CD4-positive, alpha-beta T cell treated with Interleukin-10 for 1 hour (primary cell): ENCODE data around the gene AMZ1.
"Not testable (repeated sequence)": the region's sequence is repeated elsewhere in the genome, so short reads cannot be mapped to it uniquely, and the experiment has no call there.

Experiments used
- DNase-seq: peaks from one replicate; pipeline ENCODE4 v3.0.0-alpha.2; 2020

Gene AMZ1

GRCh38 chr7:2714636-2715035, 26.6 kb downstream of the AMZ1 start:
- no peak for DNase-seq

DNA sequence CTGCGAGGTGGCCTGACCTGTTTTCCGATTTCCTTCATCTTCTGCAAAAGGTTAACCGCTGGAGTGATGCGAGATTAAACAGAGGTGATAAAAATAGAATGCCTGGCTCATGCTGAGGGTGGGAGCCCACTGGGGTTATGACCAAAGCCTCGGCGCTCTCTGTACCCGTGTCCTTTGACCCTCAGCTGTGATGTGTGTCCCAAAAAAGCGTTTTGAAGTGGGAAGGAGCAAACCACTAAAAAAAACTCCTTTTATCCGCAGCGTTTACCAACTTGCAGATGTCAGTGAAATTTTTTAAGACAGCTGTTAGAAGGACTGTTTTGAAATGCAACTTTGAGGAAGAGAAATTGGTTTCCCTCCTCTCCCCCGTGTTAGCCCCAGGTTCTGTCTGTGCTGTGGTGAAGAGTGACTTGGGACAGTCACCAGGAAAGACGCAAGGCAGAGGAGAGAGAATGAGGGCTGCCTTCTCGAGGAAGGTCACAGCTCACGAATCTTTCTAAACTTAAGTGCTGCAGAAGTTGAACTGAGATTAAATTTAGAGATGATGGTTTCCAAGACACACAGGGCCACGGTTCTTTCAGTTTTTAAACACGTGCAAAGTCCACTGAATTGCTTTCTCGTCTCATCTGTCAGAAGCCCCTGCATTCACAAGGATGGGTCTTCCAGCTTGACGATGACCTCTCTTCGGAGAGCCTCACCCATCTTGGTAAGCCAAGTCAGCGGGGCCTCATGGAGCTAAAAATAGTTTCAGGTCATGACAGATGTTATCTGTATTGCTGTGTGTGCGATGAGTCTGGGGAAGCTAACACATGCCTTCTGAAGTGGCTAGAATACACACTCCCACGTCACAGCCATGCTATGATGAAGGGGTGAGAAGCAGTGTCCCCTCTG, 27.6 kb downstream of the AMZ1 start:
- DNase-seq: peak; percentile 44

GRCh38 chr7:2716488-2716887, 28.5 kb downstream of the AMZ1 start:
- no peak for DNase-seq

- DNase-seq: no peak
Measured at GRCh38 chr7:2716906-2717292, 28.9 kb downstream of the AMZ1 start.

DNA sequence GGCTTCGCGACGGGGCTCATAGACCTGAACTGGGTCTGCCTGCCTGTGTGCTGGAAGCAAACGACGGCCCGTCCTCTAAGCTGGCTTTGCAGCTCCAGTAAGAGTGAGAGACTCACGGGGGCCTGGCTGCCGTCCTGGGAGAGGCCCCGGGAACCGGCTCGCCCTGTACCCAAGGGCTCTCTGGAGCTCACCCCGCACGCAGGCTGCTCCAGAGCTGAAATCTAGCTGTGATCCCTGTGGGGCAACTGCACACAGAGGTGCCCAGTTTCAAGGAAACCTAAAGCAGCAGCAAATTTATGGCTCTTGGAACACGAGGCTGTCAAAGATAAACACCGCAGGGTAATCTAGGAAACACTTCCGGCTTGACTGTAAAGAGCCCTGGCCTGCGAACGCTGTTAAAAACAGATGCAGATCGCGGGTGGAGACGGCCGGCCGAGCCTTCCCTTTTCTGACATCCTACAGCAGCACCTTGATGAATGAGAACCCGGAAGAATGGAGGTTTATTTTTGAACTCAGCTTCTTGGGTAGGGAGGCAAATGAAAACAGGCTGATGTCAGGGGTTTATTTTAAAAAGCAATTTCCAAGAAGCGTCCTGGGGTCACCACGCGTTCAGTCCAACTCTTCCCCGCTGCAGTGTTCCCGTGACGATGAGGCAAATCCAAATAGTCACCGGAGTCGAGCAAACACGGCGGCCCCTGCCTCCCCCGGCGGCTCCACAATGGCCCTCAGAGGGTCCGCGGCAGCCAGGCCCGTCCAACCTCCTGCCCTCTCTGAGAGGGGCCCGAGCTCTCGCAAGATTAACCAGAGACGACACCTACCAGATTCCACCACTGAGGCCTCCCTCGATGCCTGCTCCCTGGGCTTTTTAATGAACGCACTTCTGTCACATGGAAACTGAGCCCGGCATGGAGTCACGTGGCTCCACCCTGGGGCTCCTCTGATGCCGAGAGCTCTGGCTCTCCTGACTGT, 29.6 kb downstream of the AMZ1 start:
- peak; percentile 31 for DNase-seq

DNA sequence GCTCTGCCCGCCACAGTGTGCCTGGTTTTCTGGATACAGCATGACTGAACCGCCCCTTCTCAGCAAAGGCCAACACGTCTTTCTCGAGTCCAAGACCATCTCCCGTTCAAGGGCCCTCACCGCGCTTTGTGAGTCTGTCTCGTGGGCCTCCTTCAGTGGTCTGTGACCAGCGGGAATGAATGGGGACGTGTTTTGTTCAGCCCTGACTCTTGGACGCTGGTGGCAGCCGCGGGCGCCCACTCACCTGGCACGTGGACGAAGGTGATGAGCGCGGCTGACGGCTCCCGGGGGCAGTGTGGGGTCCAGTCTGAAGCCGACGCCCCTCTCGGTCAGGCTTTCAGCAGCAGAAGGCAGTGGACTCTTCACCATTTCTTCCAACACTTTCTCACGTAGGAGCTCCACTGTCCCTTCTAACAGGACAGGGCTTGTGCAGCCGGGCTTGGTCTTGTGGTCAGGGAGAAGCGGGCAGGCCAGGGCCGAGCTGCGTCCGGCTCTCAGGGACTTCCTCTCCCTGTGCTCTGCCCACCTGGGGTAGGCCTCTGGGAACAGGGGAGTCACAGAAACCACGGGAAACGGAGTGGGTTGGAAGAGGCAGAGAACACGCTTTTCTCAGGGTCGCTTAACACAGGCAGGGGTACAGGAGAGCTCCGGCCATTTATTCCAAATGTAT, 30.4 kb downstream of the AMZ1 start:
- DNase-seq: no peak

DNA sequence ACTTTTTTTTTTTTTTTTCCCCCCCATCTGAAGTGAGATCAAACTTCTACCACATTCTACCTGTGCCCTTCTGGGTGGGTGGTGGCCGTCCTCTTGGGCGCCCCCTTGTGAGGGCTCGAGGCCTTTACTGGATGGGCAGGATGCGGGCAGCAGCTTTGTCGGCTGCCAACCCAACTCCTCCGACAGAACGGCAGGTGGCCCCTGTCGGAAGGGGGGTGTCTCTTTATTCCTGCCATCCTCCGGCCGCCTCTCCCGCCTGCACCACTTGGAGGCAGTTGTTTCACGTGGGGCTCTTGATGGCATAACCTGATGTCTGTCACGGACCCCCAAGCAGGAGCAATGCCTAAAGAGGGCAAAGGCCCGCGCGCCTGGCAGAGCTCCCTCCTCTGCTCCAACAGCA, 31.0 kb downstream of the AMZ1 start:
- peak; percentile 68 for DNase-seq

DNA sequence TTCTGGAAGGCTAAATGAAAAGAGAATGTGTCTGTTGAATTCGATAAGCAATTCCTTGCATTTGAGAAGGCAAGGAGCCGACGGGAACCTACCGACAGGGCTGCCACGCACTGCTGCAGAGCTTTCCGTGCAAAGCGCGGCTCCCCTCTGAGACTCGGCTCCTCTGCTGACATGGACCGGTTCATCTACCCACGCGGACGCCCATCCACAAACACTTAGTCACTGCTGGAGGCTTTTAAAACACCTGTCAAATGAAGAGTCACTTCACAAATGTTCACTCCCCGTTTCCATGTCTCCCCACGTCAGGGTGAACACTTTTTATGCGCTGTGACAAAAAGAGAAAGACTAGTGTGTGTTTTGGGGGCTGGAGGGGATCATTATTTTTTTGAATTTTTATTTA, 32.0 kb downstream of the AMZ1 start:
- no peak for DNase-seq

GRCh38 chr7:2721842-2722241, 33.8 kb downstream of the AMZ1 start:
- no peak for DNase-seq

DNA sequence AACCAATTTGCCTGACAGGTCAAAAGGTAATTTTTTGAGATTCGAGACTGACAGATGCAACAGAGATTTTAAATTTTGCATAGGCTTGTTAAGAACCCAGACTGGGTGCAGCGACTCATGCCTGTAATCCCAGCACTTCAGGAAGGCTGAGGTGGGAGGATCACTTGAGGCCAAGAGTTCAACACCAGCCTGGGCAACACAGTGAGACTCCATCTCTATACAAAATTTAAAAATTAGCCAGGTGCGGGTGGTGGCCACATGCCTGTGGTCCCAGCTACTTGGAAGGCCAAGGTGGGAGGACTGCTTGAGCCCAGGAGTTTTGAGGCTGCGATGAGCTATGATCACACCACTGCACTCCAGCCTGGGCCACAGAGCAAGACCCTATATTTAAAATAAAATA, 34.6 kb downstream of the AMZ1 start:
- DNase-seq: no peak

DNA sequence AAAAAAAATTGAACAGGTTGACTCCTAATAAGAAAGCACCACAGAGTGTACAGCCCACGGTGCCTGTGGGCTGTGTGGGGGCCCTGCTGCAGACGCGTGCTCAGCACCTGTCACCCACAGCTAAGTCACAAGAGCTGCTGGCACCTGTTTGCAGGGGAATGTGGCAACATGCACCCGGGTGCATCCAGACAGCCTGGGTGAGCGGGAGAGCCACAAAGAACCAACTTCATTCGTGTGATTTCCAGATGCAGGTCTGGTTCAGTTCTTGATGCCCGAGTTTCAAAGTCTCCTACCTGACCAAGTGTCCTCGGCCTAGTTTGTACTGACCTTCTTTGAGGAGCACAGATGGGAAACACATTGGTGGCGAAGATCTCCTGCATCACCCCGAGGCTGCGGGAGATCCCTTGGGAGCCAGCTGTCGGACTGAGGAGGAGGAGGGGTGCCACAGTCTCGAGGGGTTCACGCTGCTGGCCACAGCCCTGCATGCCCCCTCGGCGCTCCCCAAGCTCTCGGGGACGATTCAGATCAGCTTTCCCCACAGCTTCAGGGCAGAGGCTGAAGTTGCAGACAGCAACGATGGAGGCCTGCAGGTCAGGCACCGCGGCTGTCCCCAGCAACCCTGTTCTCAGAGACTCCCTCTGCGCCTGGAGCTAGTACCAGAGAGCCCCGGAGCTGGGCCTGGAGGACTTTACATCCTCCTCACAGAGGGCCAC, 35.3 kb downstream of the AMZ1 start:
- no peak for DNase-seq

DNA sequence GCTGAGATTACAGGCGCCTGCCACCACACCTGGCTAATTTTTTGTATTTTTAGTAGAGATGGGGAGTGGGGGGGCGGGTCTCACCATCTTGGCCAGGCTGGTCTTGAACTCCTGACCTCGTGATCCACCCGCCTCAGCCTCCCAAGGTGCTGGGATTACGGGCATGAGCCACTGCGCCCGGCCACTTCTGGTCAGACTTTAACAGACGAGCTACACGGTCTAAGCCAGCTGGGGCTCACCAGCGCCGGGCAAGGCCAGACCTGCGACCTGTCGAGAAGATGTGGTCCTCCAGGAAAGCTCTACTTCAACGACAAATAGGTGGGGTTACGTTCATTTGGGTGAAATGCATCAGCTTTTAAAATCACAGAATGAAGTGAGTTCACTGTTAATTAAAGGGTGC, 36.0 kb downstream of the AMZ1 start:
- not testable (repeated sequence) for DNase-seq

DNA sequence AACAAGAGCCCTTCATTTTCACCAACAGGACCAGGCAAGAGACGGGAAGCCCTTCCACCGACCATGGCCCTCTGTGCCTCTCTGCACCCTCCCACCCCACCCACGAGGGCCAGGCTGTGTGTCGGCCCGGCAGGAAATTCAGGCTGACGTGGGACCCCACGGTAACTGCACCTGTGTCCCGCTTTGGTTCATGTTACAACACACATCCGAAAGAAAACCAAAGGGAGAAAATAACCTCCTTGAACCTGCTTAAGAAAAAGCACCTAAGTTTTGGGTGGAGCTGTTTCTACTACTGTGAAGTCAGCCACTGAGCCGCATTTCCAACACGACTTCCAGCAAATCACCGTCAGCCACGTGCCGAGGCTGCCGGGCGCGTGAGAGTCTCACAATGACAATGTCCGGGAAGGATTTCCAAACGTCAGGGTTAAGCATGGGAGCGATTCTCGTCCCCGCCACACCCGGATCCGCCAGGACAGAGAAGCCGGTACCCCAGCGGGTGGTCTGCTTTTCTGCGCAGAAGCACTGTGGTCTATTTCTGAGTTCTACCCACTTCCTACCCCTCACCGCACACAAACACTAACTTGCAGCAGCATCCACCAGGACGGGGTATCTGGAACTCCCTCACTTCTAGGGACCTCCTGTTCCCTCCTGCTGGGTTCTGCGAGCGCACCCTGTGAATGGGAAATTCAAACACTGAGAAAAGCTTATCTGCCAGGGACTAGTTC, 36.6 kb downstream of the AMZ1 start:
- DNase-seq: no peak

DNA sequence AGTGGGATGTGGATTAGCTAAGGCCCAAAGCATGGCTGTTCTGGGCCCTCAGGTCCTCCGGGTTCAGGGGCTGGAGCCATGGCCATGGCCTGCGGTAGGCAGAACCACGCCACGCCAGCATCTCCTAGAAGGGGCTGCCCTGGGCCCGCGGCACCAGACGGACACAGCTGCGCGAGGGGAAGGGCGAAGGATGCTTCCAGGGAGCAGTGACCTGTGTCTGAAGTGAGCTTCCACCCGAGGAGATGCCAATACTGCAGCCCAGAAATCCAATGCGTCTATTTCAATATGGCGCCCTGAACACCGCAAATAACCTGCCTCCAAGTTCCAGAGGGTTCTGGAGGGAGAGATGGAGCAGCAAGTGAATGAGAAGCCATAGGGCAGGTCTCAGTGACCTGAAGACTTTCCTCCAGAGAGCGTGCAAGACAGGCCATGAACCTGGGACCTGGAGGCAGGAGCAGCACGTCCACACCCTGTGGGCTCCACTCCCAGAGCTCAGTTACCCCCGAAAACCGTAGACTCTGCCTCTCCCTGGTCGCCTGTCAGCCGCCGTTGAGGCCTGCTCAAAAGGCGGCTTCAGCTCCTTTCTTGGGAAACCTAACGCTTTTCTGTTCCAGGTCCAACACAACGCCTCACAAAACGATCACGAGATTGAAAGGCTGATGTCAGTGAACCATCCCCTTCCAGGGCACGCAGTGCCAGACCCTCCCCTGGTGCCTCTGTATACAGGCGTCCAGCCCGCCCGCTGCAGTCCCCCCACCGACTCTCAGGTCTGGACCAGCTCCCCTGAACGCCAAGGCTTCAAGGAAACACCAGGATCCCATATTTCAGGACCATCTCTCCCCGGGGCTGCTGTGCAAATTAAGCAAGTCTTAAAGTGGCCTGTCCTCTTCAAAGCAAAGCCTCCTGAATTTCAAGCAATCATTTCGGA, 37.4 kb downstream of the AMZ1 start:
- no peak for DNase-seq

DNA sequence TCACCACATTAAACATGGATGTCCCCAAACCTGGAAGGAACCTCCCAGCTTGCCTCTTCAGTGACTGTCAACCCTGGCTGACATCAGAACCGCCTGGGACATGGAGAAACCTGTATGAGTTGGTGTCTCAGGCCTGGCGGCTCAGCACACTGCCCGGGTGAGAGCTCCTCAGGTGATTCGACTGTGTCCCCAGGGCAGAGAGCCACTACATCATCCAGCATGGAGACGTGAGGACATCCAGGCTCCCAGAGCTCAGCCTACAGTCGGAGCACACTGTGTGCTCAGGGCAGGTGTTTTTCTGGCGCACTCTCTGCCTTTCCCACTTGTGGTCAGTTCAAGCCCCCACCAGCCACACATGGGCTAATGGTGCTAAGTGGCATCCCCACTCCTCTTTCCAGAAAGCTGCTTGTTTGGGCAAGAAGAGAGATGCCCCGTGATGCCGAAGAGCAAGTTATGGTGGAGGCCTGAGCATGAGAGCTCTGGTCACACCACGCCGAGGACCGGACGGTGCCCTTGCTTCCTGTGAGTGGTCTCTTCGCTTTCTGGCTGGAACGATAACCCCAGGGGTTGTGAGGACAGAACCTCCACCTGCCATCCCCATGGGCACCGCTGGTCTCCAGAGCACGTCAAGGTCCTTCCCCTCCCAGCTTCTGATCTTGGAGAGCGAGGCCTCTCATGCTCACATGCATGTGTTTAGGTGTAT, 38.5 kb downstream of the AMZ1 start:
- DNase-seq: no peak

- not testable (repeated sequence) for DNase-seq
Measured at GRCh38 chr7:2727206-2727605, 39.2 kb downstream of the AMZ1 start.

DNA sequence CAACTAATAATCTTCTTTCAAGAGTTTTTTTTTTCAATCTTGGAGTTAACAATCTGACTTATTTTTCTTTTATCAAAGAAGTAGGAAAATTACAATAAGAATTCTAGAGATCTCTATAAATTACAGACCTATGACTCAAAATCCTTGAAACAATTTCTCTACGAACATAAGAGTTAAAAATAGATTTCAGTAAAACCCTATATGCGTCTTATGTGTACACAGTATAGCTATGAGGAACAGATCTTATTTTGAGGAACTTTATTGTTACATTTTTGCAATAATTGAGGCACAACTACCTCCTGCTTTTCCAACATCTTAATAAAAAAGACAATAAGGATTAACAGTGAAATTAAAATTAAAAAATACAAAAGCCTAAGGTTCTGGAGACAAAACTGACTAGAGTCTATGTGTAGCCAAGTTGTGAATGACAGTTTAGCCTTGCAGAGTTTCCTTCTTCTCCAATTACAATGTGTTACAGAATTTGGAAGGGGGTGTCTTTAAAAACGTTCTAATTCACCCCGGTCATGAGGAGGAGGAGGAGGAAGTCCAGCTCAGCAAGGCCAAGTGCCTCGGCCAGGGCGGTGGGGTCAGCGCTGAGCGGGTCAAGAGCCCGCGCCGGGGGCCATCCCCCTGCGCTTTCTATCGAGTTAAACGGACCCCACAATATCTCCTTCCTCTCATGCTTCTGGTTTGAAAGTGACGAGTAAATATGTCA, 40.5 kb downstream of the AMZ1 start:
- DNase-seq: no peak

- no peak for DNase-seq
Measured at GRCh38 chr7:2729031-2729892, 41.3 kb downstream of the AMZ1 start.
